ENCODE measurements around the gene SH2D6. TPM values are rescaled to one million over a fixed set of nuclear protein-coding genes. Genes with fewer than 3 reads are reported as not detected.

SH2D6 gene
- total and polyA plus RNA-seq, 2 of the 8 experiments (the other 6 are each of a cell fraction or from before 2014, with no cell fraction given): 0.42 TPM; not detected in 1

GRCh38 chr2:85445316-85446295 is 27.1 kb downstream of the SH2D6 start:
- DNase-seq (ENCODE audit: low read depth in 1 of 2, low spot score in 2 of 2) (no peak), FAIRE-seq (no peak)
- Histone ChIP-seq H3K36me3 (ENCODE audit: control insufficient read depth in 2 of 4, insufficient read depth in 4 of 4, low read length in 3 of 4) (no peaks in the 10 kb centered on the region), H2AK5ac (ENCODE audit: low read depth, low read length) (no peak overlapping the region), H4K91ac (replicated peaks; ENCODE audit: insufficient read length, low read length) (peak overlapping the region; percentile 25), H2BK15ac (ENCODE audit: low read length) (no peak overlapping the region), H4K8ac (ENCODE audit: extremely low read depth, insufficient read depth, low read length) (peak overlapping the region; percentile 39), H3K27me3 (replicated peaks in 1 of 4; ENCODE audit: control insufficient read depth in 3 of 4, extremely low read depth in 1 of 4, insufficient read depth in 3 of 4, low read length in 3 of 4) (no peaks in the 10 kb centered on the region), H3K4me1 (replicated peaks in 1 of 4; ENCODE audit: control insufficient read depth in 3 of 4, insufficient read depth in 4 of 4, low read length in 3 of 4) (peaks cover 0 to 5% (median 1%) of the 10 kb centered on the region in 4 experiments; a peak in 3 of 7 replicates), H3K4me3 (ENCODE audit: extremely low read depth in 1 of 4, insufficient read depth in 2 of 4, low read depth in 3 of 4, low read length in 4 of 4) (no peak overlapping the region), H2AFZ (ENCODE audit: low read length) (no peak overlapping the region), H3K9ac (replicated peaks in 1 of 4; ENCODE audit: extremely low read depth in 1 of 4, low read depth in 3 of 4, low read length in 3 of 4) (no peak overlapping the region), H4K5ac (ENCODE audit: insufficient read length, low read depth, low read length) (no peak overlapping the region), H3K56ac (replicated peaks; ENCODE audit: insufficient read length, low read depth, low read length) (no peak overlapping the region), H3K79me2 (ENCODE audit: control insufficient read depth in 1 of 2, insufficient read depth in 2 of 2, low read length in 2 of 2) (no peaks in the 10 kb centered on the region), H3K23me2 (ENCODE audit: low read depth, low read length) (no peaks in the 10 kb centered on the region), H3K4me2 (ENCODE audit: insufficient read depth in 1 of 2, low read depth in 2 of 2, low read length in 2 of 2) (no peak overlapping the region), H3K23ac (ENCODE audit: insufficient read length) (no peak overlapping the region), H3K27ac (ENCODE audit: low read depth, low read length) (no peak overlapping the region), H2BK5ac (ENCODE audit: low read depth, low read length) (peak overlapping the region; percentile 2; the same call in 1 of the 2 replicates), H3K9me3 (ENCODE audit: insufficient read depth in 2 of 2, low read depth in 1 of 2, low read length in 1 of 2) (no peaks in the 10 kb centered on the region), H2BK12ac (ENCODE audit: low read depth, low read length) (peak overlapping the region; percentile 29; the same call in 1 of the 2 replicates), H2BK120ac (replicated peaks; ENCODE audit: low read depth, low read length) (no peak overlapping the region), H3K14ac (ENCODE audit: insufficient read length) (no peak overlapping the region), H3K18ac (ENCODE audit: extremely low read depth, low read length) (no peak overlapping the region; the same call in 1 of the 2 replicates), H3K79me1 (ENCODE audit: low read depth, low read length) (no peaks in the 10 kb centered on the region), H2BK20ac (ENCODE audit: low read length) (no peak overlapping the region), H3K4ac (replicated peaks; ENCODE audit: insufficient read length, low read depth, low read length) (no peak overlapping the region), H4K20me1 (replicated peaks in 1 of 2; ENCODE audit: control insufficient read depth in 1 of 2, insufficient read depth in 2 of 2, low read length in 2 of 2) (no peaks in the 10 kb centered on the region)
- WGBS, 2 experiments (ENCODE audit: extremely low coverage in 1 of 2, insufficient coverage in 1 of 2, insufficient read length in 1 of 2, insufficient replicate concordance in 2 of 2, low coverage in 1 of 2, low lambda C conversion rate in 2 of 2, missing lambda C conversion rate in 1 of 2): 93% methylated on average over 5 of the region's 5 CpGs; no CpG with 5 or more reads in 1 of the 2 experiments
- POLR2A ChIA-PET (ENCODE audit: partially characterized antibody): interaction anchor here (0.6 to 55.3 kb wide), 7 partner anchors 8 to 132 kb away, joined by 3 to 1889 read pairs (median 10); partner anchors contain the start of genes GGCX, MAT2A and SH2D6
- CTCF ChIA-PET (ENCODE audit: partially characterized antibody): interaction anchor here (0.9 to 1.5 kb wide), 7 partner anchors 10 to 93 kb away, joined by 3 to 9 read pairs (median 4); partner anchors contain the start of gene MAT2A
- TF ChIP-seq HDAC2 (IDR thresholded peaks at IDR 0.05; ENCODE audit: borderline replicate concordance in 1 of 2, low read depth in 2 of 2, low read length in 2 of 2) (no peak), USF2 (IDR thresholded peaks at IDR 0.05; ENCODE audit: low read length) (no peak), PHF8 (conservative IDR thresholded peaks at IDR 0.05; ENCODE audit: low read depth, low read length) (no peak), NRF1 (IDR thresholded peaks at IDR 0.05; ENCODE audit: low read depth, low read length) (no peak), POLR2A (IDR thresholded peaks at IDR 0.05; ENCODE audit: control extremely low read depth in 1 of 2, low read depth in 2 of 2, low read length in 2 of 2) (no peak), BCL11A (IDR thresholded peaks at IDR 0.05; ENCODE audit: low read depth in 2 of 2, low read length in 2 of 2) (no peak), GABPA (IDR thresholded peaks at IDR 0.05; ENCODE audit: borderline replicate concordance, insufficient read depth, low read length) (no peak), SRF (IDR thresholded peaks at IDR 0.05; ENCODE audit: low read depth, low read length) (no peak), FOSL1 (IDR thresholded peaks at IDR 0.05; ENCODE audit: insufficient read depth, low read depth, low read length) (no peak), SP2 (IDR thresholded peaks at IDR 0.05; ENCODE audit: low read length) (no peak)

Measured in H1 (cell line).